ENCODE measurements around the gene MAP4K3.
A peak's percentile ranks its signal among the peaks of the same experiment; 100 is the strongest.

Gene MAP4K3

DNA sequence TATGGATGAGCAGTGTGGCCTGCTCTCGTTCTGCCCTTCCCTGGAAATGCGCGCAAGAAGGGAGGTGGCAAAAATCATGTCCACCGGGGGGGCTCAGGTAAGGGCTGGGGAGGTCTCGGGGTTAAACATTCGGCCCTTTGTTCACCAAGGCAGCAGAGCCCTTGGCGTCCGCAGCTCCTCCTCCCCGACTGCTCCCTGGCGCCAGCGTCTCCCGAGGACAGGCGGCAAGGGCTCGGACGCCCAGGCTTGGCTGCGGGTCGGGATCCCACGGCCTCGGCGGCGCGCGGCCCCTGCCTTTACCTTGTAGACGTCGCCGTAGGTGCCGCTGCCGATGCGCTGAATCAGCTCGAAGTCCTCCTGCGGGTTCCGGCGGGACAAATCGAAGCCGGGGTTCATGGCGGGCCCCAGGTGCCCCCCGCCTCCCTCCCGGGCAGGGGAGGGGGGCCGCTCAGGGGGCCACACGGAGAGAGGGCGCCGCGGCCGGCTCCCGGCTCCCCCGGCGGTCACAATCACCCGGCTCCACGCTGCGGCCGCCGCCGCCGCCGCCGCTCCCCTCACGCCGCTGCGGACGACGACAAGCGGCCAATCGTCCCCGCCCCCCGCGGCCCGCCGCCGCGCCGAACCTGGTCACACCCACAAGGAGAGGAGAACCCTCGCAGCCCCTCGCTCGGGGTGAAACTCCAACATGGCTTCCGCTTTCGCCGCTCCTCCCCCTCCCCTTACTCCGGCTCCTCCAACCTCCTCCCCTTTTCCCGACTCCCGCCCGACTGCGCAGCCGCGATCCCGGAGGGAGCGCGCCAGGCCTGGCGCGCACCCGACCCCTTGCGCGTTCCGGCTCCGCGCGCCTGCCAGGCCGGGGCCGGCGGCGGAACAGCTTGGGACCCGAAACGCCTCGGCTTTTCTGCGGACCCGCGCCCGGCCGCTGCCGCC lies at the start of gene MAP4K3:
MAP4K3 (minus strand) TSS at position 694 of the 930 bp plus-strand sequence; CDS start at position 396, 298 bp downstream.
- TF ChIP-seq POLR2A (IDR thresholded peaks at IDR 0.05; ENCODE audit: low read depth, low read length): peak; percentile 72
- peak; percentile 36 for FAIRE-seq
- peak; percentile 86 for DNase-seq (ENCODE audit: insufficient read length, low spot score)

DNA sequence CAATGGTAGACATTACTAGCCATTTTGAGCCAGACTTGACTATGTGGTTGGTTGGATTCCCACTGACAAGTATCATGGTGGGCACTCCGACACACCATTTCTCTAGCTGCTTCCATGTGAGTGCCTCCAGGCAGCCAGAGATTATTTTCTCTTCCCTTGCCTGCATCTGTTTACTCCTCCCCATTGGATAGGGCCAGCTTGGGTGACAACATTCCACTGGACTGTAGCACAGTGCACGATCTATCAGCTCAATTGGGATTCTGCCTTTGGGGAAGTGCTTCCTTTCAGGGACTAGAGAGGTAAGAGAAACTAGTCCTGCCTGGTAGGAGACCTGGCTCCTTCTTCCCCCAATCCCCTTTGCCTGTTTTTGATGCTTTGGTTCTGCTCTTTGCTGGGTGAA lies 49.0 kb upstream of the MAP4K3 start:
- TF ChIP-seq POLR2A (IDR thresholded peaks at IDR 0.05; ENCODE audit: low read depth, low read length): no peak

GRCh38 chr2:39484620-39485495 lies 47.8 kb upstream of the MAP4K3 start:
- FAIRE-seq (peak; percentile 60), DNase-seq (ENCODE audit: insufficient read length, low spot score) (no peak)
- TF ChIP-seq POLR2A (IDR thresholded peaks at IDR 0.05; ENCODE audit: low read depth, low read length): no peak

More for the DNA sequence above, 49.0 kb upstream of the MAP4K3 start:
- no peak for DNase-seq (ENCODE audit: insufficient read length, low spot score)
- FAIRE-seq: peak; percentile 62

DNA sequence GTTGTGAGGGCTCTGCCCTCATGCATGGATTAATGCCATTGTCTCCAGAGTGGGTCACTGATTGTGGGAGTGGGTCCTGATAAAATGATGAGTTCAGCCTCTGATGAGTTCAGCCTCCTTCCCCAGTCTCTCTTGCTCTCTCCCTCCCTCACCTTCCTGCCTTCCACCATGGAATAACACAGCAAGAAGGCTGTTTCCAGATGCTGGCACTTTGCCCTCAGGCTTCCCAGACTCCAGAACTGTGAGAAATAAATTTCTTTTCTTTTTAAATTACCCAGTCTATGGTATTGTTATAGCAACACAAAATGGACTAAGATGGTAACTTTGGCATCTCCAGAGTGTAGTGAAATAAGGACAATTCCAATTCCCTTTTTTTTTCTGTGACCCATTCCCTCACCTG lies 47.1 kb upstream of the MAP4K3 start:
- DNase-seq (ENCODE audit: insufficient read length, low spot score): no peak
- no peak for FAIRE-seq
- no peak for TF ChIP-seq POLR2A (IDR thresholded peaks at IDR 0.05; ENCODE audit: low read depth, low read length)

GRCh38 chr2:39483534-39483933 lies 46.4 kb upstream of the MAP4K3 start:
- TF ChIP-seq POLR2A (IDR thresholded peaks at IDR 0.05; ENCODE audit: low read depth, low read length): no peak
- DNase-seq (ENCODE audit: insufficient read length, low spot score) (no peak), FAIRE-seq (no peak)

DNA sequence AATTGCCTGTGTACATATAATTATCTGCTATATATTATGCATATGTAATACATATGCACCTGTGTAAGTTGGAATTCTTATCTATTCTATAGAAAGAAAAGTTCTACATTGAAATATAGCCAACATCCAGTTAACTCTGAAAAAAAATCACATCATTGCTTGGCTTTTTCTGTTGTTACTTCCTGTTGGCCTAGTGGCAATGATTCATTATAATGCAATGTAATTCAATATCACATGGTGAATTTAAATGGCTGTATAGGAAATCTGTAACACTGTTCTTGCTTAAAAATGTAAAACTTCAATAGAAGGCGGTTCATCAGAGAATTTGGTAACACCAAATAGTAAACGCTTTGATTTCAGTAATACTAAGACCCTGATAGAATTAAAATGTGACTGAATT lies 44.5 kb upstream of the MAP4K3 start:
- DNase-seq (ENCODE audit: insufficient read length, low spot score) (peak; percentile 21), FAIRE-seq (peak; percentile 96)
- no peak for TF ChIP-seq POLR2A (IDR thresholded peaks at IDR 0.05; ENCODE audit: low read depth, low read length)

DNA sequence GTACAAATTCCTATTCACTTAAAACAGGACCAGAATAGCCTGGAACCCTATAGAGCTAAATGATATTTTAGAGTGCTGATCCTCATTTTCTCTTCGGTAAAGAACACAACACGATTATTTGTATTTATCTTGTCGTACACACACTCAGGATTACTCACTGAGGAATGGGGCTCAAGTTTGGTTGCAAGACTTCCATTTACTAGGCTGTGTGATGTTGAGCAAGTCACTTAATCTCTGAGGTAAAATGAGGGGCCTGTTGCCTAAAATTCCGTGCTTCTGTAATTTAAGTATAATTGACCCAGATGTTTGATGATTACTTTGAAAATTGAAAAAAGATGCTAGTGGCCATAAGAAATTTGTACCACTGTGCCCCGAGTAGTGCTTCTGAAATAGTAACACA lies 42.6 kb upstream of the MAP4K3 start:
- no peak for TF ChIP-seq POLR2A (IDR thresholded peaks at IDR 0.05; ENCODE audit: low read depth, low read length)
- DNase-seq (ENCODE audit: insufficient read length, low spot score) (no peak), FAIRE-seq (no peak)

DNA sequence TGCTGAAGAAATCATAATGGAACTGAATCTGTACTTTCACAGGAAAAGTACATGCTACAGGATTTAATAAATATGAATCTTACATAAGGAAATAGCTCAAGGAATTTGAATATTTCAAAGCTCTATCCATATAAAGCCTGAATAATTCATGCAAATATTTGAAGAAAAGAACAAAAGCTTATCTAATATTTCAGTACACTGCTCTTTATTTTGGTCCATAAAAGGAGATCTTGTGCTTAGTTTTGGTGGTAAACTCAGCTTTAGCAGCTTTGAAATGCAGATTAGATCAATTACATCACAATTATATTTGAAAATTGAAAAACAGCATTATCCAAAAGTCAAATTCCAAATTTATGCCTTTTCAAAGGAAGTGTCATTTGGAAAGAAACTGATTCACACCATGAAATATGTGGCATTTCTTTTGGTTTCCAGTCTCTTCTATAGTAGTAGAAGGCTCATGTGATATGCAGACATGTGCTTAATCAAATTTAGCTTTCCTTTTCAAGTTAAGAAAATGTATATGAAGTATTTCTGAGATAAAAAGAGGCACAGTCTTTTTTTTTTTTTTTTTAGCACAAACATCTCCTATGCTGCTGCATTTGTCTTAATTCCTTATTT lies 42.1 kb upstream of the MAP4K3 start:
- FAIRE-seq (no peak), DNase-seq (ENCODE audit: insufficient read length, low spot score) (no peak)
- no peak for TF ChIP-seq POLR2A (IDR thresholded peaks at IDR 0.05; ENCODE audit: low read depth, low read length)

GRCh38 chr2:39476524-39476923 lies 39.4 kb upstream of the MAP4K3 start:
- no peak for FAIRE-seq
- TF ChIP-seq POLR2A (IDR thresholded peaks at IDR 0.05; ENCODE audit: low read depth, low read length): no peak
- no peak for DNase-seq (ENCODE audit: insufficient read length, low spot score)

DNA sequence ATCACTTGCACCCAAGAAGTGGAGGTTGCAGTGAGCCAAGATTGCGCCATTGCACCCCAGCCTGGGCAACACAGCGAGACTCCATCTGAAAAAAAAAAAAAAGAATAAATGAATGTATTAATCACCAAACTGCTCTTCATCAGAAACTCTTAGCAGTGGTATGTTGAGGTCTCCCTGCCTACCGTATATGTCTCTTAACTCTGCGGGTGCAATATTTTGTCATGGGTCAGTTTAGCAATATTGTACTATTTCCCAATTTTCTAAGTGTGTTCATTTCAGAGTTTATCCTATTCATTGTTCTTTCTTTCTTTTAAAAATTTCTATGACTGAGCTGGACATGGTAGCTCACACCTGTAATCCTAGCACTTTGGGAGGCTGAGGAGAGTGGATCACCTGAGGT lies 37.9 kb upstream of the MAP4K3 start:
- DNase-seq (ENCODE audit: insufficient read length, low spot score) (no peak), FAIRE-seq (no peak)
- TF ChIP-seq POLR2A (IDR thresholded peaks at IDR 0.05; ENCODE audit: low read depth, low read length): no peak

GRCh38 chr2:39470580-39470979 lies 33.5 kb upstream of the MAP4K3 start:
- DNase-seq (ENCODE audit: insufficient read length, low spot score): no peak

GRCh38 chr2:39469807-39470206 lies 32.7 kb upstream of the MAP4K3 start:
- no peak for TF ChIP-seq POLR2A (IDR thresholded peaks at IDR 0.05; ENCODE audit: low read depth, low read length)
- FAIRE-seq: peak; percentile 88
- peak; percentile 20 for DNase-seq (ENCODE audit: insufficient read length, low spot score)

More at GRCh38 chr2:39470580-39470979, 33.5 kb upstream of the MAP4K3 start:
- TF ChIP-seq POLR2A (IDR thresholded peaks at IDR 0.05; ENCODE audit: low read depth, low read length): no peak
- FAIRE-seq: peak; percentile 41

DNA sequence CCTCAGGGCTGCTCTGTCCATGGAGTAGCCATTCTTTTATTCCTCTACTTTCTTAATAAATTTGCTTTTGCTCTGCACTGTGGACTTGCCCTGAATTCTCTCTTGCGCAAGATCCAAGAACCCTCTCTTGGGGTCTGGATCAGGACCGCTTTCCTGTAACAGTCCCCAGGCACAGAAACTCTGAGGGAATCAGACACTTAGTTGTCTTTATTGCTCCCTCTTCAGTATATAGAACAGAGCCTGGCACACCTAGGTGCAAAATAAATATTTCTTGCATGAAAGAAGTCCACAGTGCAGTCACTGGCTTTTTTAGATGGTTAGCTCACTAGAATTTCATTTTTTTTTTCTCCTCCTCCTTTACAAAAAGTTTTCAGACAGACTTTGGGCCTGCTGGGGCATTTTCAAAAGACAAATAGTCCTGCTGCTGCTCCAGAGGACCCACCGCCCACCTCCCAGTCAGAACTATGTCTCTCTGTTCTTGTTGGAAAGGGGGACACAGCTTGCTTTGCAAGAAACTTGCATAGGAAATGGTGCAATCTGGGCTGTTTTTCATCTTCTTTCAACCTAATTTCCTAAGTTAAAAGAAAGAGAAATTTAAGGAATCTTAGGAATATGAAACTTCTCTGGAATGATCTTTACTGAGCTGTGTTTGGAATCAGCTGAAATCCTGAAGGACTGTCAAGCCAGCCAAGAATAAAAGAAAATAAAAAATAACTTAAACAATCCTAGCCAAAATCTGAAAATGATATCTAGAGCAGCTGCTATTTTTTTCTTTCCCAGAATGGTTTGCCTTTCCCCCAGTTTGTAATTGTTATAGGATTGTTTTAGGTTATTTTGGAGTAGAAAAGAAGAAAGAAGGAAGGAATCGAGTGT lies 31.7 kb upstream of the MAP4K3 start:
- no peak for TF ChIP-seq POLR2A (IDR thresholded peaks at IDR 0.05; ENCODE audit: low read depth, low read length)
- DNase-seq (ENCODE audit: insufficient read length, low spot score) (no peak), FAIRE-seq (no peak)
